Activated naive CD8-positive, alpha-beta T cell treated with anti-CD3 and anti-CD28 coated beads, Interleukin-2, amount 10 ng/mL, durations not matched to agents 7 days and 5 days (primary cell): ENCODE data around the gene LYPD6. TPM values are rescaled to one million over a fixed set of nuclear protein-coding genes. Genes with fewer than 3 reads are reported as not detected.
"Not testable (repeated sequence)": the region's sequence is repeated elsewhere in the genome, so short reads cannot be mapped to it uniquely, and the experiment has no call there.

Source experiments
- ATAC-seq: fragments of 150-1000 bp; cut with Tn5 transposase; one replicate; pipeline ENCODE4 v1.10.0; 2021; ENCODE audit warnings: low read depth, moderate library complexity
- POLR2A ChIA-PET: fragments of 350-600 bp; sonication (Branson Sonifier 250); formaldehyde crosslinking; loops from one replicate; lab custom pipeline; 2021; ENCODE audit warnings: antibody characterized with exemption; lab: Charles Lee
- DNase-seq: peaks from one replicate; pipeline ENCODE4 v3.0.0; 2021
- H3K27ac Mint-ChIP-seq: one replicate; pipeline ENCODE4 v1.8.0; 2022; ENCODE audit warnings: mild to moderate bottlenecking, mixed read lengths
- H3K27me3 Mint-ChIP-seq: one replicate; pipeline ENCODE4 v1.8.0; 2022; ENCODE audit warnings: mild to moderate bottlenecking, moderate library complexity, mixed read lengths
- H3K36me3 Mint-ChIP-seq: one replicate; pipeline ENCODE4 v1.8.0; 2021; ENCODE audit warnings: mild to moderate bottlenecking, mixed read lengths
- H3K4me1 Mint-ChIP-seq: one replicate; pipeline ENCODE4 v1.8.0; 2021; ENCODE audit warnings: mixed read lengths
- H3K4me3 Mint-ChIP-seq: one replicate; pipeline ENCODE4 v1.8.0; 2022; ENCODE audit warnings: mild to moderate bottlenecking, moderate library complexity, mixed read lengths
- H3K9me3 Mint-ChIP-seq: one replicate; pipeline ENCODE4 v1.8.0; 2021; ENCODE audit warnings: mixed read lengths
- total RNA-seq, 2 experiments: library from RNA; stranded (reverse); gene quantifications; one replicate each; pipeline ENCODE4 v1.2.3, GENCODE V29; 2021

Gene LYPD6, protein sequence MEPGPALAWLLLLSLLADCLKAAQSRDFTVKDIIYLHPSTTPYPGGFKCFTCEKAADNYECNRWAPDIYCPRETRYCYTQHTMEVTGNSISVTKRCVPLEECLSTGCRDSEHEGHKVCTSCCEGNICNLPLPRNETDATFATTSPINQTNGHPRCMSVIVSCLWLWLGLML
- not detected for total RNA-seq

GRCh38 chr2:149330127-149331022 is at the start of gene LYPD6:
Gene LYPD6, plus strand, starts transcription at chr2:149330587. Its CDS starts 107,122 bp downstream, at chr2:149437709.
- no peaks in the 10 kb centered on the region for H3K36me3 Mint-ChIP-seq
- H3K27ac Mint-ChIP-seq: peak within 1 kb of the TSS; percentile 70
- H3K27me3 Mint-ChIP-seq: peaks cover 55% of the 10 kb centered on the region
- DNase-seq (no peak), ATAC-seq (peak; percentile 42)
- H3K9me3 Mint-ChIP-seq: no peaks in the 10 kb centered on the region
- POLR2A ChIA-PET: no interaction called here
- peak within 1 kb of the TSS; percentile 51 for H3K4me3 Mint-ChIP-seq
- peaks cover 1% of the 10 kb centered on the region for H3K4me1 Mint-ChIP-seq

GRCh38 chr2:149281441-149281840 is 48.9 kb upstream of the LYPD6 start:
- H3K27ac Mint-ChIP-seq: no peak overlapping the region
- POLR2A ChIA-PET: no interaction called here
- H3K9me3 Mint-ChIP-seq: no peaks in the 10 kb centered on the region
- ATAC-seq: no peak
- no peaks in the 10 kb centered on the region for H3K4me1 Mint-ChIP-seq
- DNase-seq: no peak
- H3K27me3 Mint-ChIP-seq: peaks cover 3% of the 10 kb centered on the region
- no peak overlapping the region for H3K4me3 Mint-ChIP-seq
- no peaks in the 10 kb centered on the region for H3K36me3 Mint-ChIP-seq

DNA sequence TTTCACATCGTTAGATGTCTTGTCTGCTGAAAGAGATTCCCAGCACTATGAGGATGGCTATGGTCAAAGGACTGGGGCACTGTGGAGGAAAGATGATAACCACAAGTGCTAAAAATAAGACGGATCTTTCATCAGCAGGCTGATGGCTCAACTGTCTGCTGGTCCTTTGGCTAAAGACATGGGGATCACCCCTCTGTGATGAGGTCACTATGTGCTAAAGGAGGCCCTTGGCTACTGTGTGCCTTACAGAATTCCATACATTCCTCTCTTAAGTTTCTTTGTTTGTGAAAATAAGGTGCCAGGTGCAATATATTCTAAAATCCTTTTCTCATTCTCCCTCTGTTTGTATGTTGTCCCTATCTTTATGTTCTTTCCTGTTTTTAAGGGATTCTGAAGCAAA is 39.7 kb upstream of the LYPD6 start:
- POLR2A ChIA-PET: no interaction called here
- Mint-ChIP-seq H3K36me3 (no peaks in the 10 kb centered on the region), H3K4me3 (no peak overlapping the region), H3K27me3 (peaks cover 5% of the 10 kb centered on the region), H3K27ac (no peak overlapping the region), H3K9me3 (no peaks in the 10 kb centered on the region), H3K4me1 (no peaks in the 10 kb centered on the region)
- ATAC-seq: no peak
- DNase-seq: no peak

GRCh38 chr2:149291881-149292280 is 38.5 kb upstream of the LYPD6 start:
- Mint-ChIP-seq H3K36me3 (no peaks in the 10 kb centered on the region), H3K27ac (no peak overlapping the region), H3K9me3 (no peaks in the 10 kb centered on the region), H3K4me3 (no peak overlapping the region), H3K27me3 (peaks cover 5% of the 10 kb centered on the region), H3K4me1 (no peaks in the 10 kb centered on the region)
- DNase-seq (no peak), ATAC-seq (no peak)
- POLR2A ChIA-PET: no interaction called here

- Mint-ChIP-seq H3K27ac (no peak overlapping the region), H3K9me3 (no peaks in the 10 kb centered on the region), H3K4me3 (no peak overlapping the region), H3K27me3 (peaks cover 17% of the 10 kb centered on the region), H3K36me3 (no peaks in the 10 kb centered on the region), H3K4me1 (no peaks in the 10 kb centered on the region)
- DNase-seq (no peak), ATAC-seq (no peak)
- POLR2A ChIA-PET: no interaction called here
Measured at GRCh38 chr2:149296031-149296430, 34.4 kb upstream of the LYPD6 start.

GRCh38 chr2:149307014-149307413 is 23.4 kb upstream of the LYPD6 start:
- Mint-ChIP-seq H3K4me1 (no peaks in the 10 kb centered on the region), H3K27me3 (peaks cover 14% of the 10 kb centered on the region), H3K9me3 (no peaks in the 10 kb centered on the region), H3K4me3 (no peak overlapping the region), H3K27ac (no peak overlapping the region), H3K36me3 (no peaks in the 10 kb centered on the region)
- ATAC-seq (no peak), DNase-seq (no peak)
- POLR2A ChIA-PET: no interaction called here

GRCh38 chr2:149310349-149310748 is 20.0 kb upstream of the LYPD6 start:
- POLR2A ChIA-PET: no interaction called here
- H3K4me1 Mint-ChIP-seq: no peaks in the 10 kb centered on the region
- H3K9me3 Mint-ChIP-seq: no peaks in the 10 kb centered on the region

DNA sequence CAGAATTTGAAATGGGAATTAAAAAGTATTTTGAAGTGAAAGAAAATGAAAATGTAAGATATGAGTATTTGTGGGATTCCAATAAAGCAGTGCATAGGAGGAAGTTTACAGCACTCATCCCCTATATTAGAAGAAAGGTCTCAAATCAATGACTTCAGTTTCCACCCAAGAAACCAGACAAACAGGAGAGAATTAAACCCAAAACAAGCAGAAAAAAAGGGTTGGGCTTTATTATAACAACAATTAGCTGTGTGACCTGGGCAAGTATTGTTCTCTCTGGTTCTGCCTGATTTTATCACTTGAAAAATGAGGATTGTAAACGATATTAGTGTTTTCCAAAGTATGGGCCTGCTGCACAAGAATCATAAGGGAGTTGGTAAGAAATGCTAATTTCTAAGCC is 18.3 kb upstream of the LYPD6 start:
- H3K4me3 Mint-ChIP-seq: no peak overlapping the region
- DNase-seq: no peak
- POLR2A ChIA-PET: no interaction called here

More at GRCh38 chr2:149310349-149310748, 20.0 kb upstream of the LYPD6 start:
- ATAC-seq: no peak
- Mint-ChIP-seq H3K36me3 (no peaks in the 10 kb centered on the region), H3K27me3 (peaks cover 25% of the 10 kb centered on the region), H3K4me3 (no peak overlapping the region), H3K27ac (no peak overlapping the region)
- no peak for DNase-seq

DNA sequence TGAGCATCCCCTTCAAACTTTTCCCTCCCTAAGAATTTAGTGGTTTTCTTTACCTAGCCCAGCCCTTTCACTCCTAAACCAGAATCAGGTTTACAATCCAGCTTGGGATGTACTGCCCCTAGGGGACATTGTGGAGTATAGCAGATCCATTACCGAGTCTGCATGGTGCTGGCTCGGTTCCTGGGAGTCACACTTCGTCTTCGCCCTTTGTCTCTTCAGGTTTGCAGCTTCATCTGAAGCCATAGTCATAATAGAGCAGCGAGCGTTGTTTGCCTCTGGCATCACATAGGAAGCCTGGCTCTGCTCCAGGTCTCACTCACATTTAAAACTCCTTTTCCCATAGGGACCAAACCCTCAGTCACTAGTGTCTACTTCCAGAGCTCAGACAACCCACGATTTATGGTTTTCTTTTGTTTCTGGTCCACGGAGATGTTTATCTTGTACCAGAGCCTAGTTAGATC is 16.8 kb upstream of the LYPD6 start:
- Mint-ChIP-seq H3K36me3 (no peaks in the 10 kb centered on the region), H3K4me1 (no peaks in the 10 kb centered on the region), H3K27ac (no peak overlapping the region), H3K27me3 (peaks cover 18% of the 10 kb centered on the region), H3K4me3 (no peak overlapping the region), H3K9me3 (no peaks in the 10 kb centered on the region)
- peak; percentile 33 for ATAC-seq
- no peak for DNase-seq
- POLR2A ChIA-PET: no interaction called here

More for the DNA sequence above, 18.3 kb upstream of the LYPD6 start:
- Mint-ChIP-seq H3K4me1 (no peaks in the 10 kb centered on the region), H3K27me3 (peaks cover 22% of the 10 kb centered on the region), H3K27ac (no peak overlapping the region), H3K9me3 (no peaks in the 10 kb centered on the region), H3K36me3 (no peaks in the 10 kb centered on the region)
- no peak for ATAC-seq

GRCh38 chr2:149314687-149315086 is 15.7 kb upstream of the LYPD6 start:
- Mint-ChIP-seq H3K36me3 (no peaks in the 10 kb centered on the region), H3K27me3 (peaks cover 18% of the 10 kb centered on the region), H3K4me3 (no peak overlapping the region), H3K4me1 (no peaks in the 10 kb centered on the region), H3K27ac (no peak overlapping the region), H3K9me3 (no peaks in the 10 kb centered on the region)
- no peak for ATAC-seq
- POLR2A ChIA-PET: no interaction called here
- DNase-seq: no peak

GRCh38 chr2:149315461-149315860 is 14.9 kb upstream of the LYPD6 start:
- H3K27ac Mint-ChIP-seq: no peak overlapping the region
- no peak for ATAC-seq
- H3K4me3 Mint-ChIP-seq: no peak overlapping the region
- H3K36me3 Mint-ChIP-seq: no peaks in the 10 kb centered on the region
- H3K27me3 Mint-ChIP-seq: peaks cover 18% of the 10 kb centered on the region
- no peaks in the 10 kb centered on the region for H3K4me1 Mint-ChIP-seq
- POLR2A ChIA-PET: no interaction called here
- DNase-seq: no peak
- no peaks in the 10 kb centered on the region for H3K9me3 Mint-ChIP-seq

DNA sequence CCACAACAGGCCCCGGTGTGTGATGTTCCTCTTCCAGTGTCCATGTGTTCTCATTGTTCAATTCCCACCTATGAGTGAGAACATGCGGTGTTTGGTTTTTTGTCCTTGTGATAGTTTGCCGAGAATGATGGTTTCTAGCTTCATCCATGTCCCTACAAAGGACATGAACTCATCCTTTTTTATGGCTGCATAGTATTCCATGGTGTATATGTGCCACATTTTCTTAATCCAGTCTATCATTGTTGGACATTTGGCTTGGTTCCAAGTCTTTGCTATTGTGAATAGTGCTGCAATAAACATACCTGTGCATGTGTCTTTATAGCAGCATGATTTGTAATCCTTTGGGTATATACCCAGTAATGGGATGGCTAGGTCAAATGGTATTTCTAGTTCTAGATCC is 11.8 kb upstream of the LYPD6 start:
- H3K27ac Mint-ChIP-seq, ATAC-seq, H3K4me3 Mint-ChIP-seq, DNase-seq, POLR2A ChIA-PET, H3K4me1 Mint-ChIP-seq, H3K9me3 Mint-ChIP-seq, H3K36me3 Mint-ChIP-seq: not testable (repeated sequence)
- peaks cover 18% of the 10 kb centered on the region for H3K27me3 Mint-ChIP-seq

DNA sequence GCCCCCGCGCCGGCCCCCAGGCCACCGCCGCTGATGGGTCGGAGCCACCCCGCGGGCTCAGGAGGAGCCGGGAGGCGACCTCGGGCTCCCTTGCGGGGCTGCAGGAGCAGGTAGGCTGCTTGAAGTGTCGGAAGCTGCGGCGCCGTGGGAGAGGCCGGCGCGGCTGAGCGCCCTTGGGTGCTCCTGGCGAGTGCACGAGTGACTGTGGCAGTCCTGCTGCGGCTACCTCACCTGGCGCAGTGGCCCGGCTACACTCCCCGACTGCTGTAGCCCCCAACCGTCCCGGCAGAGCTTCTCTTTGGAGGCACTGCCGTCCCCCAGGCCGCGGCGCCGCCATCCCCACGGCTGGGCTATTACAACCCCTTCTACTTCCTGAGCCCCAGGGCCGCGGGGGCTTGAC is 10.0 kb upstream of the LYPD6 start:
- no peak for ATAC-seq
- no peaks in the 10 kb centered on the region for H3K36me3 Mint-ChIP-seq
- POLR2A ChIA-PET: no interaction called here
- H3K4me3 Mint-ChIP-seq: no peak overlapping the region
- H3K27ac Mint-ChIP-seq: no peak overlapping the region
- H3K27me3 Mint-ChIP-seq: peaks cover 10% of the 10 kb centered on the region
- no peaks in the 10 kb centered on the region for H3K4me1 Mint-ChIP-seq
- no peaks in the 10 kb centered on the region for H3K9me3 Mint-ChIP-seq
- no peak for DNase-seq

GRCh38 chr2:149329068-149329467 is 1.3 kb upstream of the LYPD6 start:
- H3K27ac Mint-ChIP-seq: no peak overlapping the region
- DNase-seq (no peak), ATAC-seq (no peak)
- POLR2A ChIA-PET: no interaction called here
- H3K36me3 Mint-ChIP-seq: no peaks in the 10 kb centered on the region
- no peaks in the 10 kb centered on the region for H3K9me3 Mint-ChIP-seq
- H3K4me1 Mint-ChIP-seq: peaks cover 1% of the 10 kb centered on the region
- peaks cover 53% of the 10 kb centered on the region for H3K27me3 Mint-ChIP-seq
- H3K4me3 Mint-ChIP-seq: peak overlapping the region; percentile 33
